ENCODE data around the gene MCCC2. TPM values are rescaled to one million over a fixed set of nuclear protein-coding genes. Genes with fewer than 3 reads are reported as not detected.
"Not testable (repeated sequence)": the region's sequence is repeated elsewhere in the genome, so short reads cannot be mapped to it uniquely, and the experiment has no call there.

MCCC2 gene
- polyA plus RNA-seq, 4 donors = 58.5 to 77.8 (median 72.8) TPM

DNA sequence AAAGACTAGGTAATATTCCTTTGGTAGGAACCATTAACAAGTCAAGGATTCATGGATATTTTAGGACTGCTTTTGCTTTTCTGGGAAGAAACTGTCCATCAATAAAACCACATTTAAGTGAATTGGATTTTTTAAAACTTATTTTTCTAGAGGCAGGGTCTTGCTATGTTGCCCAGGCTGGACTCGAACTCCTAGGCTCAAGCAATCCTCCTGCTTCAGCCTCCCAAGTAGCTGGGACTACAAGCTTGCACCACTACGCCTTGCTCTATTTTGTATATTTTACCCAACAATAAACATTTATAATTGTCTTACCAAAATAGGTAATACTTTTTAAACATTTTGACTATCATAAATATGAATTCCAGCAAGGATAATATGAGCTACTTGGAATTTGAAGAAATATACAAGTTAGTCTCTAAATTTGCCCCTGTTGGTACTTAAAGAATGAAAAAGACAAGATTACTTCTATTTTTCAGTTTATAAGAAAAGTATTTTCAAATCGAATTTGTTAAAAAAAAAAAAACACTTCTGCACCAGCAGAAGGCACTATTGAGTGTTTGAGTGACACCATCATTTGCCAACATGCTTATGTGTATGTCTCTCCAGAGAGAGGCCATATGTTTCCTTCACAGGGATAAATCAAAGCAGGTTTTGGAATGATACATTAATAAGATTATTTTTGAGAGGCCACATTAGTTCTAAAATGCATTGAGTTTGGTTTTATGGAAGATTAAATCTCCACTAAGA lies 71.9 kb downstream of the MCCC2 start:
- DNase-seq (ENCODE audit: low read depth in 4 of 4, low spot score in 3 of 4) = no peak

DNA sequence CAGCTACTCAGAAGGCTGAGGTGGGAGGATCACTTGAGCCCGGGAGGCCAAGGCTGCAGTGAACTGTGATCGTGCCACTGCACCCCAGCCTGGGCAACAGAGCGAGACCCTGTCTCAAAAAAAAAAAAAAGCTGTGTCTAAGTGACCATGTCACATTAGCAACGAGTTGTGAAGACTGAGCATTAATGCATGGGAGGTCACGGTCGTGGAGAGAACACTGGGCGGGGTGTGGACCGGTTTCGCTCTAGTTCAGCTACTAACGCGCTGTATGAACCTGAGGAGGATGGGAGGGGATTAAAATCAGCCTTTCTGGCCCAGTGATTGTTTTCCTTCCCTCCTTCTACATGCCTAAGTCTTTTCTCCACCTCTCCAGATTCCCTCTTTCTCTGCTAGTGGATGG lies 75.2 kb downstream of the MCCC2 start:
- DNase-seq (ENCODE audit: low read depth in 4 of 4, low spot score in 3 of 4) = peak in 1 of 4 donors; percentile 12

DNA sequence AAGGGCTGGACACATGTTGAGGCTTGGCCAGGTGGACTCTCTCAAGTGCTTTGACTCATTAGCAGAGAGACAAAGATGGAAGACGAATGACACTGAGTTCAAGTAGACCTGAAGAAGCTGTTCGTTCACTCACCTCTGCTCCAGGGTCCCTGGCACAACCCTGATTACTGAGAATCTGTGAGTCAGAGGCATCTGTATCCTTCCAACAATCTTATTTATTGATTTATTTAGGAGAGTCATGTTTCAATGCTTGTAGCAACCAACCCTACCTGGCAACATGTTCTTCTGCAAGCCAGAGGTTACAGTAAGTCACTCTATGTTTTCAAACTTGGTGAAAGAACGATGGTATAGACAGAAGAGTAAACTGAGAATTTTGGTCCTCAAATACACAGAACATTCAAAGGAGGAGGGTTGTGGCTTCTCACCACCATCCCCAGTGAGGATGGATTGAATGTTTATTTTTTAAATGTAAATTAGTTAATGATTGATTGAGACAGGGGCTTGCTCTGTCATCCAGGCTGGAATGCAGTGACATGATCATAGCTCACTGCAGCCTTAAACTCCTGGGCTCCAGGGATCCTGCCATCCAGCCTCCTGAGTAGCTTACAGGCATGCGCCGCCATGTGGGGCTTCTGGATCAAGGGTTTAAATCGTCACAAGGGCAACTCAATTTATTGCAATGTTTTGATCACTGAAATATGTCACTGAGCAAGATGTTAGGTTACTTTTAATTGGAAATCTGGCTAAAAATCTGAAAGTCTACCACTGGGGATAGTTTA lies 76.2 kb downstream of the MCCC2 start:
- DNase-seq (ENCODE audit: low read depth in 4 of 4, low spot score in 3 of 4) = no peak

DNA sequence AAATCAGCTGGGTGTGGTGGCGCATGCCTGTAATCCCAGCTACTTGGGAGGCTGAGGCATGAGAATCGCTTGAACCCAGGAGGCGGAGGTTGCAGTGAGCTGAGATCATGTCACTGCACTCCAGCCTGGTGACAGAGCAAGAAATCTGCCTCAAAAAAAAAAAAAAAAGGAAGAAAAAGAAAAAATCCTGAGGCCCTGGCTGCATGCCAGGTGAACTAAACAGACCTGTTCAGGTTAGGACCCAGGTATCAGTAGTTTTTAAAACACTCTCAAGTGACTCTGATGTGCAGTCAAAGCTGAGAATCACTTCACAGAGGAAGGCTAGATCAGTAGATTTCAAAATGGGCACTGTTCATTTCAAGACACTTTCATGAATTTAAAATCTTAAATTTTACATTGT lies 77.5 kb downstream of the MCCC2 start:
- DNase-seq (ENCODE audit: low read depth in 4 of 4, low spot score in 3 of 4) = not testable (repeated sequence)

DNA sequence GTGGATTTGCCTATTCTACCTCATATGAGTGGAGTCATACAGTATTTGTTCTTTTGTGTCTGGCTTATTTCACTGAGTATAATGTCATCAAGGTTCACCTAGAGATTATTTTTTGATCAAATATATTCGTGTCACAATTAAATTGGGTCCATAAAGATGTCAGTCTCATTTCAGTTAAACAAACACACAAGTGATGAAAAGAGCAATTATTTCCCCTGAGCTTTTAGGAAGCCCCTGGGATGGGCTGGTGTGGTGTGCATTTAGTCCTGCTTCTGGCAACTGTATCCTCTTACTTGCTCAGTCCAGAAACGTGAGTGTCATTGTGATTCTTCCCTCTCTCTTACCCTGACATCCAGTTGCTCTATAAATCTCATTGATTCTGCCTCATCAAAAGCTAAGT lies 79.2 kb downstream of the MCCC2 start:
- DNase-seq (ENCODE audit: low read depth in 4 of 4, low spot score in 3 of 4) = no peak

DNA sequence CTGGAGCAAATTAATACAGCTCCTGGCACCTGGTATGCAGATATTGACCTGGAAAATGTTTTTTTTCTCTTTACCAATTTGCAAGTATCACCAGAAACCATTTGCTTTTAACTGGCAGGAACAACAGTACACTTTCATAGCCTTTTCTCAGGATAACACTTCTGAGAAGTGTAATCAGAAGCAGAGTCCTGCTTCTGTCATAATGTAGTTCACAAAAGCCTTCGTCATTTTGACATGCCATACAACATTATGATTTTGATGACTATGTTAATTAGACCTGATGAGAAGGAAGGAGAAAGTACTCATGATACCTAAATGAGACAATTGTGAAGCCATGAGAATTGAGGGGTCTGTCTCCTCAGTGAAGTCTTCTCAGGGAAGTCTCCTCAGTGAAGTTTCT lies 90.8 kb downstream of the MCCC2 start:
- DNase-seq (ENCODE audit: low read depth in 4 of 4, low spot score in 3 of 4) = no peak

DNA sequence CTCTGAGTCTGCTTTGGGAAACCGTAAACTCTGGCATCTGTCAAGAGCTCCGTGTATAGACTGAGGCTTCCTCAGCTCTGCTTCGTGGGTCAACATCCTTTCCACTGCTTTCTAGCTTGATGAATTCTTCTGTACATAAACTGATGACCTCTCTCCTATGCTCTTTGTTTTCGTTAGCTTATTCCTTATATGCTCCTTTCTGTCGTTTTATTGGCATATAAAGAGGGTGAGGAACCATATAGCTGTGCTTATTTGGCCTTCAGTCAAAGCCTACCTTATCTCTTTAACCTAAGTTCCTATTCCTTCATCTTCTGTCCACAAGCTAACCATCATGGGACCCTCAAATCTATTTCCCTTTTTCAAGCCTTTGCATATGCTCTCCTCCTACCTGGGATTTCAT lies 92.6 kb downstream of the MCCC2 start:
- DNase-seq (ENCODE audit: low read depth in 4 of 4, low spot score in 3 of 4) = no peak

DNA sequence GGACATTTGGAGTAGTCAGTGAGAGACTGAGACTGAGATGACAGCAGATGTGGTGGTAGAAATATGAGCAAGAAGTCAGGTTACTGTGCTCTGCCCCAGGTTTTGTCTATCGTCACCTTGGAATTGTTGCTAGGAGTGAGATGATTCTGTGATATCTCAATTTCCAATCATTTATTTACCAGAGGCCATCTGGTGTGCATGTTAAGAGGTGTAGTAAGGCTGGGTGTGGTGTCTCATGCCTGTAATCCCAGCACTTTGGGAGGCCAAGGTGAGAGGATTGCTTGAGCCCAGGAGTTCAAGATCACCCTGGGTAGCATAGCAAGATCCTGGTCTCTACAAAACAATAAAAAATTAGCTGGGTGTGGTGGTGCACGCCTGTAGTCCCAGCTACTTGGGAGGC lies 93.4 kb downstream of the MCCC2 start:
- no peak for DNase-seq (ENCODE audit: low read depth in 4 of 4, low spot score in 3 of 4)

DNA sequence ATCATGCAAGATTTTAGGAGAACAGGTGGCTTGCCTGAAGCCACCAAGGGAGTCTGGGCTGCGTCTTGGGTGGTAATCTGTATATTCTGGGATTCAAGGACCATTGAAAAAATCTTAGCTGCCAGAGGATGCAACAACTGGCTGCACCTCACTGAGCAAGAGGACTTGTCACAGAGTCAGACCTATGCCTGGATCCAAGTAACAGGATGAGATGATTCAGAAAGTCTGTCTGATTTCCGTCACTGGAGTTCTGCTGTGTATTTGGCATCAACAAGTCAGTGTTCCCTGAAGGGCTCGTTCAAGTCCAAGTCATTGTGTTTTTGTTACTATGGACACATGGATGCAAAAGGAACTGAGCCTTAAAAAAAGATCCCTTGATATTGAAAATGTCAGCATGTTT lies 94.2 kb downstream of the MCCC2 start:
- no peak for DNase-seq (ENCODE audit: low read depth in 4 of 4, low spot score in 3 of 4)

DNA sequence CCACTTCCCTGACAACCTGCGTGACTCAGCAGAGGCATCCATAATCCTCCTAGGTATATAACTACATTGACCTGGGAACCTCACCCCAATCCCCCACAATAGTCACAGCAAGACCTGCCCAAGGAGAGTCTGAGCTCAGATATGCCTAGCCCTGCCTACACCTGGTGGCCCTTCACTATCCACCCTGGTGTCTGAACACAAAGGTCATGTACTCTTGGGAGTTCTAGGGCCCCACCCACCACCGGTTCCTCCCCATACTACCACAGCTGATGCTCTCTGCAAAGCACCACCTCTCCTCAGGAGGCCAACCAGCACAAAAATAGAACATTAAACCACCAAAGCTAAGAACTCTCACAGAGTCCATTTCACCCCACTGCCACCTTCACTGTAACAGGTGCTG lies 97.2 kb downstream of the MCCC2 start:
- DNase-seq (ENCODE audit: low read depth in 4 of 4, low spot score in 3 of 4) = no peak

DNA sequence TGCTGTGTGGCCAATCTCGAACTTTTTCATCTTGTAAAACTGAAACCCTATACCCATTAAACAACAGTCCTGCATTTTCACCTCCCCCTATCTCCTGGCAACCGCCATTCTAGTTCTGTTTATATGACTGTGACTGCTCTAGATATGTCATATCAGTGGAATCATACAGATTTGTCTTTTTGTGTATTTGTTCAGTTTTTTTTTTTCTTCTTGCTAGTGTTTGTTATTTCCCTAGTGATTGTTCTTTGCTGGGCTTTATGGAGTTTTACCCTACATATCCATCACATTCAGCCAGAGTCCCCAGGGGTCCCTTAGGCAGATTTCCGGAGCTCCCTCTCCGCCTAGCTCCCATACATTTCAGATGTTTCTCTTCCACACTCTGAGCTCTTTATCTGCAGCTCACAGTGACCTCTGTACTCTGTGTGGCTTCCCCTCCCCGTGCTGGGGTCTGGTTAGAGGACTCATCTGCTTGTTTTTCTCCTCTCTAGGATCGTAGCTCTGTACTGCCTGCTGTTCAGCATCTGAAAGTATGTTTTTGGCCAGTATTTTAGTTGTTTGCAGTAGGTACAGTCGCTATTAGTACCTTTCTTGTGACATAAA lies 106.8 kb downstream of the MCCC2 start:
- DNase-seq (ENCODE audit: low read depth in 4 of 4, low spot score in 3 of 4) = no peak

DNA sequence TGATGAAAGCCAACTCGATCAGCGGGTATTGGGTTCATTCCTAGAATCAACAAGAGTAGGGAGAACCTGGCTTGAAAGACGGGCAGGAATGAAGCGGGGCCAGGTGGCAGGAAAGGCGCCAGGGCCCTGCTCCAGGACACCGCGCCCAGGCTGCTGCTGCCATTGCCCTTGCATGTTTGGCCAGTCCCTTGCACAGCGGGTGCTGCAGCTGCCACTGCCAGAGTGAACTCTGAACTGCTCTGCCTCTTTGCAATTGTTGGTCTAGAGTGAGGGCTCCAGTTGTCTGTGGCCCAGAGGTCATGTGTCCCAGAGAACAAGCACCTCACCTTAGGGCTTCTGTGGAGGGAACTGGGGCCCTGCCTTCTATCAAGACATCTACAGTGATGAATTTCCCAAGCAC lies 107.9 kb downstream of the MCCC2 start:
- no peak for DNase-seq (ENCODE audit: low read depth in 4 of 4, low spot score in 3 of 4)

DNA sequence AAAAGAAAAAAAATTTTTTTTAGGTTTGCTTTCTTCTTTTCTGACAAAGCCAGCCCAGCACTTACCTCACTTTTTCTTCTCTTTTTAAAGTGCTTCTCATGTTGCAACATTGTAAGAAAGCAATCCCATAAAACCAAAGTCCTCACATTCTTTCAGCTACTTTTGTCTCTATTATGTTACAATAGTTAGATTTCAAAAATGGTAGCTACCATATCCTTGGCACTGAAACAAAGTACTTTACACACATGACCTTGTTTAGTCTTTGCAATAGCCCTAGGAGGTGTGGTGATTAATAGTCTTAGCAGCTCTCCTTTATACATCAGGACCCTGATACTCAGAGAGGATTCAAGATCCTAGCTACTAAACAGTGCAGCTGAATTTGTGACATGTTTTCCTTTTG lies 108.5 kb downstream of the MCCC2 start:
- DNase-seq (ENCODE audit: low read depth in 4 of 4, low spot score in 3 of 4) = no peak

DNA sequence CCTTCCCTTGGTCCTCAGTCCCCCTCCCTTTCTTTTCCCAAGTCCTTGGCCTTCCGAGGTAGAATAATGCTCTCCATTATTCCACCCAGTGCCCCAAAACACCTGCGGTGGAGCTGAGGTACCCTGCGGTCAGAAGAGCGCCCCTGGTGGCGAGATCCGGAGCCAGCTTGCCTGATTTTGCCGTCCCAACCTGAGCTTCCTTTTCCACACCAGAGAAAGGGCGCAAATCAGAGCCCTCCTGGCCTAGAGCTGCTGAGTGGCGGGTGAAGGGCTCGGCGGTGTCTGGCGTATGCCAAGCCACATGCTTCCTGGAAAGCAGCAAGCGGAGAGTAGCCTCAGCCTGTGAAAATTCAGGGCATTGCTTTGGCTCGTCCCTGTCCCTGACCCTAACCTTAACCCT lies 110.8 kb downstream of the MCCC2 start:
- DNase-seq (ENCODE audit: low read depth in 4 of 4, low spot score in 3 of 4) = no peak

DNA sequence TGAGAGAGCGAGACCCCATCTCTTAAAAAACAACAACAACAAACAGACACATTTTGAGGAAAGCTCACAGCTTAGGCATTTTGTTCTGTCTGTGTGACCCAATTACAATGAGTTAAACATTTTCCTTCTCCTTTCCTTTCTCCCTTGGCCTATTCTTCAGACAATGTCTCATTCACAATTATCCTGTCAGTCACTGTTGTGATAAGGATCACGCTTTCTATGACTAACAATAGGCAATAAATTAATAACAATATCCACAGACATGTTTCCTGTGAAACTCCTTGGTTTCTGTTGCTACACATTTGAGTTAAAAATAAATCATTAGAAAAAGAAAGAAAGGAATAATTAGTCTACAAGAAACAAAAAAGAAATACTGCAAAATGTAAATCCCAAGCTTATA lies 112.1 kb downstream of the MCCC2 start:
- DNase-seq (ENCODE audit: low read depth in 4 of 4, low spot score in 3 of 4) = no peak

DNA sequence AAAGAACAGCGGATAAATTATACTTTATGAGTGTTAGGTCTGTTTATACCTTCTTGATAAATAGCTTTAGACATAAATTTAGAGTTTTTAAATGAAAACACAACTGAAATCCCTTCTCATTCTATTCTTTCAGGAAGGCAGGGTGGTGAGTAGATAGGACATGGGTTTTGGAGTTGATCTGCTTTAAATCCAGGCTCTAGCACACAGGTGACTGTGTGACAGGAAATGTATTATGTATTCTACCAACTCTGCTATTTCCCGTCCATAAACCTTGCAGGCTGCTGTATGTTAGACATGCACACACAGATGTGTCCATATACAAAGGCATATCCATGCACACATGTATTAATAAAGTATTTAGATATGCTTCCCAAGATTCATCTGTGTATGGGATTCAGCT lies 112.6 kb downstream of the MCCC2 start:
- DNase-seq (ENCODE audit: low read depth in 4 of 4, low spot score in 3 of 4) = no peak

DNA sequence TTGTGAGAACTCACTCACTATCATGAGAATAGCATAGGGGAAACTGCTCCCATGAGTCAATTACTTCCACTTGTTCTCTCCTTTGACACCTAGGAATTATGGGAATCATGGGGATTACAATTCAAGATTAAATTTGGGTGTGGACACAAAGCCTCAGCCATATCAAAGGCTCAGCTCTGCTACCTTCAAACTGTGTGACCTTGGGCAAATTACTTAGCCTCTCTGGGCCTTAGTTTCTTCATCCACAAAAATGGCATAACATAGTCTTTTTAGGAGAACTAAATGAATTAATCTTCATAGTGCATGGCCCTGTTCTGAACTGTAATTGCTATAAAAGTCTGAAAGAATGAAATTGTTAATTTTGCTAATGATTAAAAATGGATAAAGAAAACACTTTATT lies 113.7 kb downstream of the MCCC2 start:
- DNase-seq (ENCODE audit: low read depth in 4 of 4, low spot score in 3 of 4) = no peak

DNA sequence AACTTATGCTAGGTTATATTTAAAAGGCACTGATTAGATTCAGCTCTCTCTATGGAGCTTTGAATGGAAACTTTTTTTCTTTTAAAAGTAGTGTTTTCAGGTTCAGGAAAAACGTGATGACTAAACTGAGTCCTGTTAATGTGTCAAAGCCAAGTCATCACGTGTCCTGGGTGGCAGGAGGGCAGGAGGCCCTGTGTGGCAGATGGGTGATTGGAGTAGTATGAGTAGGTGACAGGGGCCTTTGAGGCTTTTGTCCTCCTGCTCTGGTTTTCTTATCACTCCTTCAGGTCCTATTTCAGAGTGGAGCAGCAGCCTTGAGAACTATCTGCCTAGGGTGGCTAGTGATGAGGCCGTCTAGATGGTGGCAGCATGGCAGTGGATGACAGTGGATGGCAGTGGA lies 114.3 kb downstream of the MCCC2 start:
- no peak for DNase-seq (ENCODE audit: low read depth in 4 of 4, low spot score in 3 of 4)

DNA sequence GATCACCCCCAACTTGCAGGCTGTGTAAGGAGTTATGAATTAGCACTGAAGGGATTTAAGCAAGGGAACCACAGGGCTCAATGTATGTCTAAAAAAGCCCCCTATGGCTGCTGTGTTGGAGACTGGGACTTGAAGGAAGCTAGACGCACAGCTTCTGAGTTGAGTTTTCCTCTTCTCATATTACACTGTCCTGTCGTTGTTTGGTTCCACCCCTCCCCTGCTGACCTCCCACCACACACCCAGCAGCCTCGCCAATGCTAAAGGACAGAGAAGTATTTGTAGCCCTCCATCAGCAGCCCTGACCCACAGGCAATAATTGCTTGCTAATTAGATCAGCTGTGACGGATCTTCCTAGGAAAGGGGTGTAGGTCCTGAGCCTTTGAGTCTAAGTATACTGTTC lies 116.8 kb downstream of the MCCC2 start:
- DNase-seq (ENCODE audit: low read depth in 4 of 4, low spot score in 3 of 4) = no peak

DNA sequence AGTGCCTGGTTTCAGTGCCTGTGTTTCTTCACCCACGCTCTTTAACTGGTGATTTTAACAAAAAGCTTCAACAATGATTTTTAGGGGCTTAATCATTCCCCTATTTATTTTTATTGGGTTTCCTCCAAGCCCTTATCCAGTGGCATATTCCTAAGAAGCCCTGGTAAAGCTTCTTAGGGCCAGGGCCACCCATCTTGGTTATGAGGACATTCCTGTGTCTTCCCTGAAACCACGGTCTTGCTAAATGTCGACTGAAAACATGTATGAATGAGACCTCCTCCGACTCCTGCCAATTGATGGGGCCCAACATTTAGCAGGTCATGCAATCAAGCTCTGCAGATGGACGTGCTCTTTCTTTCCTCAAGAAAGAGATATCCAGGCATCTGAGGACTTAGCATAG lies 118.3 kb downstream of the MCCC2 start:
- DNase-seq (ENCODE audit: low read depth in 4 of 4, low spot score in 3 of 4) = no peak

DNA sequence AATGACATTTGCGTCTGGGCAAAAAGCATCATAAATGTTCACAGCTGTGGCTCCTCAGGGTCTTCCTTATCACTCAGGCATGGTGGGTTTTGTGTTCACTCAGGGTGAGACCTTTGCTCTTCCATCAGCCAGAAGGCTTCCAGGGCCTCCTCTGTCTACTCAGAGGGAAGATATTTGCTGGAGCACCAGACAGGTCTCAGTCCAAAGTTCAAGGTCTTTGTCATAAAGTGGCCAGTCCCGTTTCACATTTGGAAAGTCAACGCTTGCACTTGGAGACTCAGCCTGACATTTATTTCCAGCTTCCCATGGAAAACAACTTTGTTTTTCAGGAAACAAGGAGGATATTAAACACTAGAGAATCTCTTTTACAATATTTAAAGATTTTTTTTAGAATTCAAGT lies 119.8 kb downstream of the MCCC2 start:
- DNase-seq (ENCODE audit: low read depth in 4 of 4, low spot score in 3 of 4) = no peak
